H9 (cell line): ENCODE data around the gene LHFPL2. TPM values are rescaled to one million over a fixed set of nuclear protein-coding genes. Genes with fewer than 3 reads are reported as not detected.

ENCODE experiments used
- DNase-seq: peaks from one replicate; pipeline ENCODE4 v3.0.0-alpha.2; 2017
- H2AFZ ChIP-seq: one replicate; pipeline ENCODE4 v1.6.1; 2013; ENCODE audit warnings: mild to moderate bottlenecking, low read length, control low read depth, moderate library complexity
- H2AK5ac ChIP-seq: 2 replicates; pipeline ENCODE4 v1.6.1; 2013; ENCODE audit warnings: low read length, control low read depth, mixed read lengths; ENCODE audit not compliant: insufficient read length
- H2BK120ac ChIP-seq: one replicate; pipeline ENCODE4 v1.6.1; 2013; ENCODE audit warnings: low read depth, mild to moderate bottlenecking, low read length, control low read depth, inconsistent platforms; ENCODE audit not compliant: poor library complexity, severe bottlenecking
- H2BK12ac ChIP-seq: 2 replicates; pipeline ENCODE4 v1.6.1; 2013; ENCODE audit warnings: low read length, control low read depth, mixed read lengths, low read depth; ENCODE audit not compliant: insufficient read length
- H2BK15ac ChIP-seq: 2 replicates; pipeline ENCODE4 v1.6.1; 2013; ENCODE audit warnings: low read depth, low read length, control low read depth
- H2BK20ac ChIP-seq: one replicate; pipeline ENCODE4 v1.6.1; 2013; ENCODE audit warnings: low read depth, mild to moderate bottlenecking, low read length, control low read depth, inconsistent platforms; ENCODE audit not compliant: poor library complexity, severe bottlenecking
- H2BK5ac ChIP-seq: 2 replicates; pipeline ENCODE4 v1.6.1; 2013; ENCODE audit warnings: low read length, control low read depth, mixed read lengths; ENCODE audit not compliant: insufficient read length
- H3K14ac ChIP-seq: 2 replicates; pipeline ENCODE4 v1.6.1; 2013; ENCODE audit warnings: low read length, control low read depth; ENCODE audit not compliant: insufficient read depth
- H3K18ac ChIP-seq: 2 replicates; pipeline ENCODE4 v1.6.1; 2013; ENCODE audit warnings: low read depth, mild to moderate bottlenecking, mixed read lengths, low read length, control low read depth; ENCODE audit not compliant: insufficient read length
- H3K23ac ChIP-seq: 2 replicates; pipeline ENCODE4 v1.6.1; 2013; ENCODE audit warnings: low read length, control low read depth, mixed read lengths, low read depth; ENCODE audit not compliant: insufficient read length
- H3K23me2 ChIP-seq: 2 replicates; pipeline ENCODE4 v1.6.1; 2013; ENCODE audit warnings: low read depth, mild to moderate bottlenecking, mixed read lengths, low read length, control low read depth; ENCODE audit not compliant: insufficient read length, poor library complexity, severe bottlenecking
- H3K27ac ChIP-seq: 2 replicates; pipeline ENCODE4 v1.5.1; 2013; ENCODE audit warnings: low read length, control low read depth, mixed read lengths, low read depth; ENCODE audit not compliant: insufficient read length
- H3K27me3 ChIP-seq: 2 replicates; pipeline ENCODE4 v1.6.1; 2013; ENCODE audit warnings: low read length, control low read depth, inconsistent platforms; ENCODE audit not compliant: insufficient read depth
- H3K4ac ChIP-seq: 2 replicates; pipeline ENCODE4 v1.6.1; 2013; ENCODE audit warnings: low read depth, mild to moderate bottlenecking, control low read depth, inconsistent platforms, low read length, moderate library complexity
- H3K4me1 ChIP-seq: 2 replicates; pipeline ENCODE4 v1.6.1; 2013; ENCODE audit warnings: low read length, control low read depth, inconsistent platforms; ENCODE audit not compliant: insufficient read depth
- H3K4me2 ChIP-seq: 2 replicates; pipeline ENCODE4 v1.6.1; 2013; ENCODE audit warnings: low read length, control low read depth, mixed read lengths; ENCODE audit not compliant: insufficient read length, insufficient read depth
- H3K56ac ChIP-seq: 2 replicates; pipeline ENCODE4 v1.6.1; 2013; ENCODE audit warnings: low read depth, mild to moderate bottlenecking, mixed read lengths, low read length, control low read depth; ENCODE audit not compliant: insufficient read length
- H3K79me1 ChIP-seq: 2 replicates; pipeline ENCODE4 v1.6.1; 2013; ENCODE audit warnings: low read depth, mild to moderate bottlenecking, moderate library complexity, low read length, control low read depth, inconsistent platforms; ENCODE audit not compliant: insufficient read depth, poor library complexity, severe bottlenecking
- H3K79me2 ChIP-seq: 2 replicates; pipeline ENCODE4 v1.6.1; 2013; ENCODE audit warnings: low read length, control low read depth, inconsistent platforms; ENCODE audit not compliant: insufficient read depth
- H3K9ac ChIP-seq: 2 replicates; pipeline ENCODE4 v1.6.1; 2013; ENCODE audit warnings: low read length, control low read depth, mixed read lengths; ENCODE audit not compliant: insufficient read length; ENCODE audit errors: extremely low read depth
- H3K9me3 ChIP-seq: one replicate; pipeline ENCODE4 v1.6.1; 2013; ENCODE audit warnings: low read depth, low read length, inconsistent platforms; ENCODE audit not compliant: control insufficient read depth
- H3T11ph ChIP-seq: one replicate; pipeline ENCODE4 v1.6.1; 2013; ENCODE audit warnings: mild to moderate bottlenecking, low read length, control low read depth, inconsistent platforms
- H4K20me1 ChIP-seq: one replicate; pipeline ENCODE4 v1.6.1; 2013; ENCODE audit not compliant: control insufficient read depth, insufficient read length, insufficient read depth
- H4K5ac ChIP-seq: 2 replicates; pipeline ENCODE4 v1.6.1; 2013; ENCODE audit warnings: low read depth, mild to moderate bottlenecking, mixed read lengths, low read length, control low read depth; ENCODE audit not compliant: insufficient read length
- H4K8ac ChIP-seq: replicated peaks from 2 replicates; pipeline ENCODE4 v1.6.1; 2013; ENCODE audit warnings: low read length, control low read depth, mixed read lengths, low read depth; ENCODE audit not compliant: insufficient read length
- H4K91ac ChIP-seq: 2 replicates; pipeline ENCODE4 v1.6.1; 2013; ENCODE audit warnings: low read depth, mild to moderate bottlenecking, moderate library complexity, mixed read lengths, low read length, control low read depth; ENCODE audit not compliant: insufficient read length
- H3K27ac Mint-ChIP-seq, 3 experiments: 2 replicates in 2 of 3; 3 replicates in 1 of 3; pipeline ENCODE4 v1.8.0; 2020 to 2021; ENCODE audit warnings: mixed read lengths in 3 of 3, mild to moderate bottlenecking in 1 of 3, moderate library complexity in 1 of 3
- H3K27me3 Mint-ChIP-seq: 2 replicates; pipeline ENCODE4 v1.8.0; 2021; ENCODE audit warnings: low read depth, mild to moderate bottlenecking, moderate library complexity, mixed read lengths
- H3K36me3 Mint-ChIP-seq, 3 experiments: 2 replicates in 2 of 3; 3 replicates in 1 of 3; pipeline ENCODE4 v1.8.0; 2020 to 2021; ENCODE audit warnings: low read depth in 3 of 3, mixed read lengths in 3 of 3; ENCODE audit not compliant: insufficient read depth in 1 of 3
- H3K4me1 Mint-ChIP-seq, 2 experiments: 2 replicates each; pipeline ENCODE4 v1.8.0; 2020; ENCODE audit warnings: mixed read lengths in 2 of 2
- H3K4me3 Mint-ChIP-seq, 2 experiments: 2 replicates in 1 of 2; 3 replicates in 1 of 2; pipeline ENCODE4 v1.8.0; 2020 to 2021; ENCODE audit warnings: mild to moderate bottlenecking in 2 of 2, mixed read lengths in 2 of 2, moderate library complexity in 1 of 2
- H3K9me3 Mint-ChIP-seq, 2 experiments: 2 replicates in 1 of 2; 3 replicates in 1 of 2; pipeline ENCODE4 v1.8.0; 2020; ENCODE audit warnings: mild to moderate bottlenecking in 2 of 2, mixed read lengths in 2 of 2, moderate library complexity in 1 of 2
- total RNA-seq: library from RNA; stranded (reverse); gene quantifications from 2 replicates; pipeline ENCODE4 v1.2.1, GENCODE V29; 2021
- TF ChIP-seq, protein P1 (sequence below): fragments of 200-600 bp; sonication (generic); conservative IDR thresholded peaks from 3 replicates; pipeline ENCODE4 v1.8.0; 2021; ENCODE audit warnings: antibody characterized with exemption, mild to moderate bottlenecking

LHFPL2 gene
- total RNA-seq, 1 experiment from 2014 or later: 26.3 TPM

DNA sequence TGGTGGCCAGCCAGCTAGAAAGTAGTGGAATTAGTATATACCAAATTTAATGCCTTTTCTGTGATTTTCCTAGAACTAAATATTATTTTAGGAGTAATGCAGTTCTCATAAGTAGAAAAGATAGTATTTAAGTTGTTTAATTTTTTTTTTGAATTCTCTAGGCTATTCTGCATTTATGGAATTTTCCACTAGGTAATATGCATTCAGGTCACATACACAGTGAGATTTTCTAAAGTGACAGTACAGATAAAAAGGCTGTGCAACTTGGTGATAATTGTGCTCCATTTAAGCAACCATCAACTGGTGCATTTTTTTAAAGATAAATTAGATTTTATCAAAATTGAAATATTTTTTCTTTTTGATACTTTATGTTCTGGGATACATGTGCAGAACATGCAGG lies 176.7 kb downstream of the LHFPL2 start:
- TF ChIP-seq, protein P1, sequence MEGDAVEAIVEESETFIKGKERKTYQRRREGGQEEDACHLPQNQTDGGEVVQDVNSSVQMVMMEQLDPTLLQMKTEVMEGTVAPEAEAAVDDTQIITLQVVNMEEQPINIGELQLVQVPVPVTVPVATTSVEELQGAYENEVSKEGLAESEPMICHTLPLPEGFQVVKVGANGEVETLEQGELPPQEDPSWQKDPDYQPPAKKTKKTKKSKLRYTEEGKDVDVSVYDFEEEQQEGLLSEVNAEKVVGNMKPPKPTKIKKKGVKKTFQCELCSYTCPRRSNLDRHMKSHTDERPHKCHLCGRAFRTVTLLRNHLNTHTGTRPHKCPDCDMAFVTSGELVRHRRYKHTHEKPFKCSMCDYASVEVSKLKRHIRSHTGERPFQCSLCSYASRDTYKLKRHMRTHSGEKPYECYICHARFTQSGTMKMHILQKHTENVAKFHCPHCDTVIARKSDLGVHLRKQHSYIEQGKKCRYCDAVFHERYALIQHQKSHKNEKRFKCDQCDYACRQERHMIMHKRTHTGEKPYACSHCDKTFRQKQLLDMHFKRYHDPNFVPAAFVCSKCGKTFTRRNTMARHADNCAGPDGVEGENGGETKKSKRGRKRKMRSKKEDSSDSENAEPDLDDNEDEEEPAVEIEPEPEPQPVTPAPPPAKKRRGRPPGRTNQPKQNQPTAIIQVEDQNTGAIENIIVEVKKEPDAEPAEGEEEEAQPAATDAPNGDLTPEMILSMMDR: no peak
- Histone ChIP-seq H3K14ac (no peak overlapping the region), H3K9ac (no peak overlapping the region), H3K79me2 (no peaks in the 10 kb centered on the region), H3K27me3 (no peaks in the 10 kb centered on the region), H3K23me2 (no peaks in the 10 kb centered on the region), H3K23ac (no peak overlapping the region), H2BK15ac (no peak overlapping the region), H3K79me1 (no peaks in the 10 kb centered on the region), H4K20me1 (no peaks in the 10 kb centered on the region), H2BK20ac (no peak overlapping the region), H3K4me2 (no peak overlapping the region), H3K18ac (no peak overlapping the region), H2BK120ac (no peak overlapping the region), H4K91ac (no peak overlapping the region), H2AFZ (no peak overlapping the region), H2BK5ac (no peak overlapping the region), H3K4ac (no peak overlapping the region), H3K56ac (no peak overlapping the region), H2AK5ac (no peak overlapping the region), H2BK12ac (no peak overlapping the region), H3K9me3 (no peaks in the 10 kb centered on the region), H4K8ac (no peak overlapping the region), H3K4me1 (no peaks in the 10 kb centered on the region), H3T11ph (no peak overlapping the region), H3K27ac (no peak overlapping the region), H4K5ac (no peak overlapping the region)
- no peak overlapping the region for H3K27ac Mint-ChIP-seq
- H3K36me3 Mint-ChIP-seq: no peaks in the 10 kb centered on the region
- H3K4me3 Mint-ChIP-seq: no peak overlapping the region
- H3K4me1 Mint-ChIP-seq: no peaks in the 10 kb centered on the region
- no peaks in the 10 kb centered on the region for H3K9me3 Mint-ChIP-seq
- no peak for DNase-seq
- H3K27me3 Mint-ChIP-seq: no peaks in the 10 kb centered on the region
